ENCODE results near the gene SARM1.

GRCh38 chr17:28350271-28350670 is 21.2 kb upstream of the SARM1 start:
- TF ChIP-seq TEAD4 (IDR thresholded peaks at IDR 0.05; ENCODE audit: low read length) (no peak), TEAD4 (CRISPR knock-in tag; IDR thresholded peaks at IDR 0.05; ENCODE audit: borderline replicate concordance) (no peak), FOXA1 (IDR thresholded peaks at IDR 0.05; ENCODE audit: borderline replicate concordance) (no peak), HMGXB4 (CRISPR knock-in tag; IDR thresholded peaks at IDR 0.05) (no peak), POLR2A (conservative IDR thresholded peaks at IDR 0.05) (no peak), ETV1 (tag; conservative IDR thresholded peaks at IDR 0.05; ENCODE audit: low read depth) (no peak)

All from K562 (cell line).